Gastrocnemius medialis (tissue), 4 donors: Measurements from ENCODE around the gene PRL. TPM values are rescaled to one million over a fixed set of nuclear protein-coding genes. Genes with fewer than 3 reads are reported as not detected.

ENCODE experiments used
- ATAC-seq, 2 donors: fragments of 150-250 bp; one replicate each; pipeline ENCODE4 v1.9.1; 2016
- DNase-seq, 2 donors: peaks; one replicate each; pipeline ENCODE4 v3.0.0-alpha.2; 2019
- H3K27ac ChIP-seq, 4 donors: fragments of 200-600 bp; sonication (generic); 1 replicate in 1 of 4; 2 replicates in 3 of 4; pipeline ENCODE4 v1.5.1; 2016 to 2018; ENCODE audit warnings: mild to moderate bottlenecking in 2 of 4, moderate library complexity in 1 of 4
- H3K27me3 ChIP-seq, 3 donors: fragments of 200-600 bp; sonication (generic) in 2 of 3; 1 replicate in 1 of 3; 2 replicates in 2 of 3; pipeline versions ENCODE4 v1.5.1 to v1.6.0; 2016 to 2019; ENCODE audit warnings: mild to moderate bottlenecking in 1 of 3, moderate library complexity in 1 of 3
- H3K36me3 ChIP-seq, 2 donors: fragments of 200-600 bp; sonication (generic) in 1 of 2; one replicate each; pipeline ENCODE4 v1.5.1; 2017 to 2018
- H3K4me1 ChIP-seq, 2 donors: fragments of 200-600 bp; sonication (generic) in 1 of 2; one replicate each; pipeline ENCODE4 v1.5.1; 2016 to 2017; ENCODE audit warnings: mild to moderate bottlenecking in 2 of 2
- H3K4me3 ChIP-seq, 4 donors: fragments of 200-600 bp; sonication (generic) in 3 of 4; 1 replicate in 1 of 4; 2 replicates in 3 of 4; pipeline ENCODE4 v1.5.1; 2016 to 2019; ENCODE audit warnings: mild to moderate bottlenecking in 2 of 4
- H3K9me3 ChIP-seq, 3 donors: fragments of 200-600 bp; sonication (generic) in 2 of 3; 1 replicate in 1 of 3; 2 replicates in 2 of 3; pipeline ENCODE4 v1.5.1; 2016 to 2019
- POLR2A ChIP-seq, 2 donors: fragments of 450-650 bp; IDR thresholded peaks; one replicate each; pipeline ENCODE4 v1.6.1; 2017; ENCODE audit warnings: antibody characterized with exemption in 2 of 2, mild to moderate bottlenecking in 2 of 2, moderate library complexity in 2 of 2
- in situ Hi-C, 4 donors: fragments of 200-750 bp; cut with MboI; loops; one replicate each; pipeline versions ENCODE4 v1.15.0 to v1.8.0; 2017; ENCODE audit warnings: low sequenced_read_pairs in 4 of 4
- intact Hi-C: fragments of 100-400 bp; cut with DNase I; formaldehyde crosslinking; loops from one replicate; pipeline ENCODE4 v1.15.1; 2023; ENCODE audit warnings: low total_unique reads
- total RNA-seq, 4 donors: library from RNA; depleted of rRNA; stranded (reverse); fragments of >200 nt; gene quantifications; one replicate each; pipeline versions ENCODE4 v1.1.0 to v1.2.3, GENCODE V29; 2016
- TF ChIP-seq, protein P1 (sequence below), 5 experiments: fragments of 450-650 bp in 3 of 5; fragments of 200-600 bp in 2 of 5; sonication (generic) in 2 of 5; IDR thresholded peaks in 4 of 5; conservative IDR thresholded peaks in 1 of 5; 1 replicate in 4 of 5; 2 replicates in 1 of 5; pipeline ENCODE4 v1.5.1; 2016 to 2019; ENCODE audit warnings: antibody characterized with exemption in 5 of 5, mild to moderate bottlenecking in 3 of 5, moderate library complexity in 3 of 5

The PRL gene
- total RNA-seq, 4 donors from 2014 or later = not detected

GRCh38 chr6:22325481-22325880 is 28.6 kb upstream of the PRL start:
- DNase-seq (no peak), ATAC-seq (no peak)
- intact Hi-C loops = no loop called here
- Histone ChIP-seq H3K9me3 (no peaks in the 10 kb centered on the region), H3K4me1 (no peaks in the 10 kb centered on the region), H3K4me3 (no peak overlapping the region), H3K27me3 (no peaks in the 10 kb centered on the region), H3K36me3 (no peaks in the 10 kb centered on the region), H3K27ac (no peak overlapping the region)
- TF ChIP-seq, protein P1, sequence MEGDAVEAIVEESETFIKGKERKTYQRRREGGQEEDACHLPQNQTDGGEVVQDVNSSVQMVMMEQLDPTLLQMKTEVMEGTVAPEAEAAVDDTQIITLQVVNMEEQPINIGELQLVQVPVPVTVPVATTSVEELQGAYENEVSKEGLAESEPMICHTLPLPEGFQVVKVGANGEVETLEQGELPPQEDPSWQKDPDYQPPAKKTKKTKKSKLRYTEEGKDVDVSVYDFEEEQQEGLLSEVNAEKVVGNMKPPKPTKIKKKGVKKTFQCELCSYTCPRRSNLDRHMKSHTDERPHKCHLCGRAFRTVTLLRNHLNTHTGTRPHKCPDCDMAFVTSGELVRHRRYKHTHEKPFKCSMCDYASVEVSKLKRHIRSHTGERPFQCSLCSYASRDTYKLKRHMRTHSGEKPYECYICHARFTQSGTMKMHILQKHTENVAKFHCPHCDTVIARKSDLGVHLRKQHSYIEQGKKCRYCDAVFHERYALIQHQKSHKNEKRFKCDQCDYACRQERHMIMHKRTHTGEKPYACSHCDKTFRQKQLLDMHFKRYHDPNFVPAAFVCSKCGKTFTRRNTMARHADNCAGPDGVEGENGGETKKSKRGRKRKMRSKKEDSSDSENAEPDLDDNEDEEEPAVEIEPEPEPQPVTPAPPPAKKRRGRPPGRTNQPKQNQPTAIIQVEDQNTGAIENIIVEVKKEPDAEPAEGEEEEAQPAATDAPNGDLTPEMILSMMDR (IDR thresholded peaks at IDR 0.05 in 4 of 5, conservative IDR thresholded peaks at IDR 0.05 in 1 of 5) = no peak
- TF ChIP-seq POLR2A (IDR thresholded peaks at IDR 0.05) = no peak
- in situ Hi-C loops = no loop called here

DNA sequence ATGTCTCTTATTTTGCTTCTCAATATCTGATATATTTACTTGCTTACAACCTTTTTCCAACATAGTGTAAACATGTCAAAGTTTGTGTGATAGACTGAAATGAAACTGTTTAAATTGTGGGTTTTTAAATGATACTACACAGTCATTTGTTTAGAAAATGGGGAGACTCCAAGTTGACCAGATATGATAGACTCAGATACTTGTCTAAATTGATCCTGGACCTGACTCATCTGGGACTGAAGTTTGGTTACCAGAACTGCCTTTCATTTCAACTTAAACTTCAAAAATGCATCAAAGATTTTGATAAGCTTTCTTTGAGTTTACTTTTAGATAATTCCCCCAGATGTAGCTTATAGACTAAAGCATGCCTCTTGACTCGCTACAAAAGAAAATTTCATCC is 27.0 kb upstream of the PRL start:
- intact Hi-C loops (no loop called here), in situ Hi-C loops (no loop called here)
- H3K4me1 ChIP-seq = no peaks in the 10 kb centered on the region
- ATAC-seq (no peak), DNase-seq (no peak)
- no peaks in the 10 kb centered on the region for H3K9me3 ChIP-seq
- no peak overlapping the region for H3K27ac ChIP-seq
- TF ChIP-seq, protein P1 (IDR thresholded peaks at IDR 0.05 in 4 of 5, conservative IDR thresholded peaks at IDR 0.05 in 1 of 5) = no peak
- no peak for TF ChIP-seq POLR2A (IDR thresholded peaks at IDR 0.05)
- H3K27me3 ChIP-seq = no peaks in the 10 kb centered on the region
- H3K36me3 ChIP-seq = no peaks in the 10 kb centered on the region
- H3K4me3 ChIP-seq = no peak overlapping the region

DNA sequence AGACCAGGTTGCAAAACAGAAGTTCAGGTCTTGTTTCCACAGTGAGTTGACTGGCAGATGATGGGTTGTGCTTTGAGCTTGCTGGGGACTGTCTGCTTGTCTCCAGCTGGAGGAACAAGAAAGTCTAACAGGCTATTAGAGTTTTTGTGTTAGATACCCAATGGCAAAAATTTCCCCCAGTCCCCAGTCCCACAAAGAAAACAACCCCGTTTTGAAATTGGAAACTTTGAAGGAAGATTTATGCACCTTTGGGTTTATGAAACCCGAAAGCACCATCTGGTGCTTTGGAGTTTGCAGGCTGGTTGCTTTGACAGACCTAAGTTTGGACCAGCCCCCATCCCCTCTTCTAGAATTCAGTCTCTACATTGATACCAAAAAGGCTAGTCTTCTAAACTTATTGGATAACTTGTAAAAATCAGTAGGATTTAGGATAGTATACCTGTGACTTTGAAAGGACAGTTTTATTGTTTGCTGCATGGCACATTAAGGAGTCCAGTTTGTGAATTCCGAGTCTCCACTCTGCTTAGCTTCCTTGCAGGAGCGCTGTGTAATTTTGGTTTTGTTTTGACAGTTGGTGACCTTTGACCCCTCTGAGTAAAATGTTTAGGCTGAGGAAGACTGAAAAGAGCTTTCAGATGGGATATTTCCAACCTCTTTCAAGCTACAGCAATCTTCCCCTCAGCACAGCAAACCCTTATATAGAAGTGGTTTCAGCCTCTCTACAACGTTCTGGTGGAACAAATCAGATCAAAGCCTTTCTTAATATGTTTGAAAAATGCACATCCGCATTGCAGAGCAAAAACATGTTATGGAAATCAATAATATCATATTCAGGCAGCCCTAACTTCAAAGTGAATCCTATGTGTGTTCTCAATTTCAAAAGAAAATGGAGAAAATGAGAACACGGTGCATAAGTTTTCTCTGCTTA is 25.5 kb upstream of the PRL start:
- Histone ChIP-seq H3K9me3 (no peaks in the 10 kb centered on the region), H3K4me3 (no peak overlapping the region), H3K27ac (no peak overlapping the region), H3K36me3 (no peaks in the 10 kb centered on the region), H3K4me1 (no peaks in the 10 kb centered on the region), H3K27me3 (no peaks in the 10 kb centered on the region)
- in situ Hi-C loops = no loop called here
- TF ChIP-seq, protein P1 (IDR thresholded peaks at IDR 0.05 in 4 of 5, conservative IDR thresholded peaks at IDR 0.05 in 1 of 5) = no peak
- no peak for TF ChIP-seq POLR2A (IDR thresholded peaks at IDR 0.05)
- no peak for ATAC-seq
- DNase-seq = no peak
- intact Hi-C loops = no loop called here

GRCh38 chr6:22320750-22321149 is 23.9 kb upstream of the PRL start:
- in situ Hi-C loops (no loop called here), intact Hi-C loops (no loop called here)
- no peak for TF ChIP-seq POLR2A (IDR thresholded peaks at IDR 0.05)
- TF ChIP-seq, protein P1 (IDR thresholded peaks at IDR 0.05 in 4 of 5, conservative IDR thresholded peaks at IDR 0.05 in 1 of 5) = no peak
- no peak overlapping the region for H3K27ac ChIP-seq
- H3K4me3 ChIP-seq = no peak overlapping the region
- H3K4me1 ChIP-seq = no peaks in the 10 kb centered on the region
- DNase-seq = no peak
- no peaks in the 10 kb centered on the region for H3K9me3 ChIP-seq
- ATAC-seq = no peak
- H3K36me3 ChIP-seq = no peaks in the 10 kb centered on the region
- H3K27me3 ChIP-seq = no peaks in the 10 kb centered on the region
